ENCODE measurements around the gene CLDN6. TPM values are rescaled to one million over a fixed set of nuclear protein-coding genes. Genes with fewer than 3 reads are reported as not detected.
A peak's percentile ranks its signal among the peaks of the same experiment; 100 is the strongest.

Gene CLDN6
- total RNA-seq, 1 donor from 2014 or later = 0.47 TPM

- H3K9me3 Mint-ChIP-seq = no peaks in the 10 kb centered on the region
- TF ChIP-seq, protein P1, sequence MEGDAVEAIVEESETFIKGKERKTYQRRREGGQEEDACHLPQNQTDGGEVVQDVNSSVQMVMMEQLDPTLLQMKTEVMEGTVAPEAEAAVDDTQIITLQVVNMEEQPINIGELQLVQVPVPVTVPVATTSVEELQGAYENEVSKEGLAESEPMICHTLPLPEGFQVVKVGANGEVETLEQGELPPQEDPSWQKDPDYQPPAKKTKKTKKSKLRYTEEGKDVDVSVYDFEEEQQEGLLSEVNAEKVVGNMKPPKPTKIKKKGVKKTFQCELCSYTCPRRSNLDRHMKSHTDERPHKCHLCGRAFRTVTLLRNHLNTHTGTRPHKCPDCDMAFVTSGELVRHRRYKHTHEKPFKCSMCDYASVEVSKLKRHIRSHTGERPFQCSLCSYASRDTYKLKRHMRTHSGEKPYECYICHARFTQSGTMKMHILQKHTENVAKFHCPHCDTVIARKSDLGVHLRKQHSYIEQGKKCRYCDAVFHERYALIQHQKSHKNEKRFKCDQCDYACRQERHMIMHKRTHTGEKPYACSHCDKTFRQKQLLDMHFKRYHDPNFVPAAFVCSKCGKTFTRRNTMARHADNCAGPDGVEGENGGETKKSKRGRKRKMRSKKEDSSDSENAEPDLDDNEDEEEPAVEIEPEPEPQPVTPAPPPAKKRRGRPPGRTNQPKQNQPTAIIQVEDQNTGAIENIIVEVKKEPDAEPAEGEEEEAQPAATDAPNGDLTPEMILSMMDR (conservative IDR thresholded peaks at IDR 0.05) = no peak
- peak; percentile 59 for DNase-seq (ENCODE audit: low read depth, low spot score)
- H3K4me3 Mint-ChIP-seq = peak within 1 kb of the TSS; percentile 96
- H3K27me3 Mint-ChIP-seq (ENCODE audit: low read depth) = peaks cover 57% of the 10 kb centered on the region
- H3K4me1 Mint-ChIP-seq = peaks cover 41% of the 10 kb centered on the region
- peak within 1 kb of the TSS; percentile 72 for H3K27ac Mint-ChIP-seq (ENCODE audit: unreplicated experiment)
- H3K36me3 Mint-ChIP-seq (ENCODE audit: low read depth) = peaks cover 2% of the 10 kb centered on the region
These were observed 2.2 kb upstream of the CLDN6 start, which contains the start of gene TNFRSF12A for GRCh38 chr16:3020247-3020603. Gene TNFRSF12A, plus strand, starts transcription at chr16:3020368. Its CDS starts 30 bp downstream, at chr16:3020398.

- no peak overlapping the region for H3K27ac Mint-ChIP-seq (ENCODE audit: unreplicated experiment)
- no peak for DNase-seq (ENCODE audit: low read depth, low spot score)
- H3K4me3 Mint-ChIP-seq = peak overlapping the region; percentile 88
- peaks cover 62% of the 10 kb centered on the region for H3K27me3 Mint-ChIP-seq (ENCODE audit: low read depth)
- peaks cover 2% of the 10 kb centered on the region for H3K36me3 Mint-ChIP-seq (ENCODE audit: low read depth)
- H3K4me1 Mint-ChIP-seq = peaks cover 44% of the 10 kb centered on the region
- TF ChIP-seq, protein P1 (conservative IDR thresholded peaks at IDR 0.05) = no peak
- no peaks in the 10 kb centered on the region for H3K9me3 Mint-ChIP-seq
These were observed 1.7 kb upstream of the CLDN6 start for GRCh38 chr16:3019594-3020246.

DNA sequence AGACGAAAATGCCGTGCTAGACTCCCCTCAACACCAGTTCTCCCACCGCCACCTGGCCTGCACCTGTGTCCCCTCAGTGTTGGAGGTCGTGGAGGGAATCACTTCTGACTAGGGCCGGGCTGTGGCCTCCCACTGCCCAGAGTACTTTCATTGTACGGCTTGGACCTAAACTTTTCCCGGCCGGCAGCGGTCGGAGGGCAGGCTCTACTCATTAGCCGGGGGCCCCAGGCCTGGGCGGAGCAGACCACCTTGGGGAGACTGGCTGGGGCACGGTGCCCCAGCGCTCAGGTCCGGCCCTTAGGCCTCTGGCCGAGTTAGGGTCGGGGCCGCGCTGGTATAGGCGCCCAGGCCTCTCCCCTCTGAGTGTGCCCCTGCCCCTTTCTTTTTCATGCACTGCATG, 639 bp downstream of the CLDN6 start:
- no peaks in the 10 kb centered on the region for H3K9me3 Mint-ChIP-seq
- H3K4me1 Mint-ChIP-seq = peaks cover 24% of the 10 kb centered on the region
- no peak overlapping the region for H3K4me3 Mint-ChIP-seq
- TF ChIP-seq, protein P1 (conservative IDR thresholded peaks at IDR 0.05) = no peak
- no peak overlapping the region for H3K27ac Mint-ChIP-seq (ENCODE audit: unreplicated experiment)
- H3K36me3 Mint-ChIP-seq (ENCODE audit: low read depth) = no peaks in the 10 kb centered on the region
- peaks cover 81% of the 10 kb centered on the region for H3K27me3 Mint-ChIP-seq (ENCODE audit: low read depth)
- DNase-seq (ENCODE audit: low read depth, low spot score) = no peak

- peak overlapping the region; percentile 58 for H3K4me3 Mint-ChIP-seq
- no peak overlapping the region for H3K27ac Mint-ChIP-seq (ENCODE audit: unreplicated experiment)
- no peak for DNase-seq (ENCODE audit: low read depth, low spot score)
- TF ChIP-seq, protein P1 (conservative IDR thresholded peaks at IDR 0.05) = no peak
- H3K9me3 Mint-ChIP-seq = no peaks in the 10 kb centered on the region
- H3K27me3 Mint-ChIP-seq (ENCODE audit: low read depth) = peaks cover 89% of the 10 kb centered on the region
- H3K36me3 Mint-ChIP-seq (ENCODE audit: low read depth) = no peaks in the 10 kb centered on the region
- H3K4me1 Mint-ChIP-seq = peaks cover 11% of the 10 kb centered on the region
These were observed 2.0 kb downstream of the CLDN6 start for GRCh38 chr16:3015865-3016521.

GRCh38 chr16:3014971-3015370, 3.0 kb downstream of the CLDN6 start:
- H3K9me3 Mint-ChIP-seq = no peaks in the 10 kb centered on the region
- no peak overlapping the region for H3K27ac Mint-ChIP-seq (ENCODE audit: unreplicated experiment)
- H3K4me3 Mint-ChIP-seq = peak overlapping the region; percentile 45
- no peak for DNase-seq (ENCODE audit: low read depth, low spot score)
- no peaks in the 10 kb centered on the region for H3K36me3 Mint-ChIP-seq (ENCODE audit: low read depth)
- peaks cover 95% of the 10 kb centered on the region for H3K27me3 Mint-ChIP-seq (ENCODE audit: low read depth)
- peaks cover 6% of the 10 kb centered on the region for H3K4me1 Mint-ChIP-seq
- TF ChIP-seq, protein P1 (conservative IDR thresholded peaks at IDR 0.05) = no peak

Data from neural crest cell (in vitro differentiated cells).